Panc1 (cell line): ENCODE results near the gene BASP1. TPM values are rescaled to one million over a fixed set of nuclear protein-coding genes. Genes with fewer than 3 reads are reported as not detected.
A peak's percentile ranks its signal among the peaks of the same experiment; 100 is the strongest.

Experiments used
- ATAC-seq: fragments of 200-7000 bp; cut with Tn5 transposase; 2 replicates; pipeline ENCODE4 v1.9.1; 2020; ENCODE audit warnings: mild to moderate bottlenecking, moderate library complexity
- BruUV-seq: library from RNA; stranded (reverse); fragments of 400-500 nt; replicated peaks from 2 replicates; lab custom pipeline; 2021; lab: Mats Ljungman, UMichigan
- CTCF ChIA-PET: fragments of 300-600 bp; sonication (Branson Sonifier 250); formaldehyde crosslinking; loops from one replicate; lab custom pipeline; 2022; ENCODE audit warnings: antibody characterized with exemption; lab: Charles Lee
- POLR2A ChIA-PET: fragments of 300-600 bp; sonication (Branson Sonifier 250); formaldehyde crosslinking; loops from one replicate; lab custom pipeline; 2022; ENCODE audit warnings: antibody characterized with exemption; lab: Charles Lee
- DNase-seq: peaks from one replicate; pipeline ENCODE4 v3.0.0-alpha.2; 2010; ENCODE audit warnings: low read depth, low spot score
- H3K27ac ChIP-seq: 2 replicates; pipeline ENCODE4 v1.5.1; 2011; ENCODE audit warnings: mild to moderate bottlenecking, low read length, inconsistent platforms
- H3K27me3 ChIP-seq: fragments of 200-500 bp; sonication (Bioruptor generic); 2 replicates; pipeline ENCODE4 v1.6.0; 2014; ENCODE audit warnings: low read length, inconsistent platforms; ENCODE audit not compliant: control insufficient read depth, insufficient read depth
- H3K36me3 ChIP-seq: fragments of 200-500 bp; sonication (Bioruptor generic); 2 replicates; pipeline ENCODE4 v1.5.1; 2014; ENCODE audit warnings: inconsistent platforms, mild to moderate bottlenecking, low read length, moderate library complexity; ENCODE audit not compliant: control insufficient read depth, insufficient read depth
- H3K4me1 ChIP-seq: 2 replicates; pipeline ENCODE4 v1.5.1; 2011; ENCODE audit warnings: inconsistent platforms, mild to moderate bottlenecking, low read length, moderate library complexity; ENCODE audit not compliant: control insufficient read depth, insufficient read depth
- H3K4me3 ChIP-seq, 2 experiments: 2 replicates each; pipeline ENCODE4 v1.5.1; 2011 to 2012; ENCODE audit warnings: low read depth in 2 of 2, low read length in 2 of 2, mild to moderate bottlenecking in 2 of 2, inconsistent platforms in 1 of 2, moderate library complexity in 1 of 2
- H3K9me3 ChIP-seq: fragments of 200-500 bp; sonication (Bioruptor generic); 2 replicates; pipeline ENCODE4 v1.5.1; 2014; ENCODE audit warnings: low read depth, mild to moderate bottlenecking, inconsistent platforms, low read length, moderate library complexity; ENCODE audit not compliant: control insufficient read depth, insufficient read depth
- CTCF ChIP-seq: fragments of 450-650 bp; IDR thresholded peaks from 2 replicates; pipeline ENCODE4 v1.5.1; 2017; ENCODE audit warnings: mild to moderate bottlenecking
- POLR2AphosphoS5 ChIP-seq: IDR thresholded peaks from 2 replicates; pipeline ENCODE4 v1.6.1; 2012; ENCODE audit warnings: mild to moderate bottlenecking, low read depth, low read length, moderate library complexity
- REST ChIP-seq, 2 experiments: IDR thresholded peaks; 2 replicates each; pipeline ENCODE4 v1.6.1; 2011 to 2012; ENCODE audit warnings: low read depth in 2 of 2, control low read depth in 1 of 2, low read length in 1 of 2, mild to moderate bottlenecking in 1 of 2, moderate library complexity in 1 of 2; ENCODE audit not compliant: insufficient read depth in 1 of 2
- SIN3A ChIP-seq: IDR thresholded peaks from 2 replicates; pipeline ENCODE4 v1.6.1; 2012; ENCODE audit warnings: low read depth, mild to moderate bottlenecking, low read length, moderate library complexity, borderline replicate concordance; ENCODE audit not compliant: insufficient read depth
- TCF7L2 ChIP-seq: IDR thresholded peaks from 2 replicates; pipeline ENCODE4 v1.6.1; 2011; ENCODE audit warnings: mild to moderate bottlenecking, low read depth, low read length, inconsistent platforms
- in situ Hi-C: cut with HindIII; loops from 2 replicates; pipeline ENCODE4 v1.10.0; 2016; ENCODE audit warnings: low sequenced_read_pairs, low pct_unique_long_range_greater_than_20kb
- intact Hi-C: fragments of 100-400 bp; cut with micrococcal nuclease; formaldehyde crosslinking; loops from one replicate; pipeline ENCODE4 v1.10.0; 2022; ENCODE audit not compliant: unreplicated experiment
- total RNA-seq: library from RNA; stranded (reverse); gene quantifications from one replicate; pipeline ENCODE4 v1.2.1, GENCODE V29; 2021; ENCODE audit not compliant: unreplicated experiment

Gene BASP1
- total RNA-seq, 1 experiment from 2014 or later, result 217 TPM

- Histone ChIP-seq H3K27ac (no peak overlapping the region), H3K9me3 (no peaks in the 10 kb centered on the region), H3K27me3 (no peaks in the 10 kb centered on the region), H3K4me1 (0 out of 2 replicates have a peak, but pooled peaks cover 2% of the 10 kb centered on the region), H3K36me3 (no peaks in the 10 kb centered on the region), H3K4me3 (peak overlapping the region in 1 of 2 experiments; percentile 37; a peak in 2 of 4 replicates)
- TF ChIP-seq POLR2AphosphoS5, result no peak
- TF ChIP-seq TCF7L2, result no peak
- peak; percentile 81 for TF ChIP-seq CTCF
- POLR2A ChIA-PET, result interaction anchor here (0.6 kb wide), 1 partner anchor 63 kb away, joined by 7 read pairs; no protein-coding TSS in a partner anchor
- peak; percentile 92 for ATAC-seq
- CTCF ChIA-PET, result interaction anchor here (0.7 kb wide), 1 partner anchor 554 kb away, joined by 3 read pairs; no protein-coding TSS in a partner anchor
- no peak for DNase-seq
- TSS peak; percentile 33 for BruUV-seq
- intact Hi-C loops (loop anchor here (5.0 kb wide), 1 partner anchor 716 kb away; no protein-coding TSS in a partner anchor), in situ Hi-C loops (loop anchor here (25.0 kb wide), 1 partner anchor 1084 kb away; no protein-coding TSS in a partner anchor)
Measured at GRCh38 chr5:17203329-17204132, 13.9 kb upstream of the BASP1 start.

- Histone ChIP-seq H3K27ac (no peak overlapping the region), H3K27me3 (no peaks in the 10 kb centered on the region), H3K4me1 (0 out of 2 replicates have a peak, but pooled peaks cover 2% of the 10 kb centered on the region), H3K4me3 (no peak overlapping the region), H3K36me3 (no peaks in the 10 kb centered on the region), H3K9me3 (no peaks in the 10 kb centered on the region)
- intact Hi-C loops (loop anchor here (5.0 kb wide), 1 partner anchor 717 kb away; no protein-coding TSS in a partner anchor), in situ Hi-C loops (loop anchor here (25.0 kb wide), 1 partner anchor 1083 kb away; no protein-coding TSS in a partner anchor)
- no TSS peak for BruUV-seq
- CTCF ChIA-PET, result no interaction called here
- TF ChIP-seq REST (IDR thresholded peaks at IDR 0.05; ENCODE audit: insufficient read depth in 1 of 2, low read depth in 2 of 2, low read length in 1 of 2), result no peak
- TF ChIP-seq SIN3A, result no peak
- TF ChIP-seq POLR2AphosphoS5, result no peak
- no peak for TF ChIP-seq CTCF
- TF ChIP-seq TCF7L2, result no peak
- ATAC-seq, result peak; percentile 36
- POLR2A ChIA-PET, result interaction anchor here (0.6 kb wide), 1 partner anchor 63 kb away, joined by 7 read pairs; no protein-coding TSS in a partner anchor
- no peak for DNase-seq
Measured at GRCh38 chr5:17204133-17204489, 13.3 kb upstream of the BASP1 start.
